Smooth muscle cell (in vitro differentiated cells): ENCODE results near the gene TM4SF4. TPM values are rescaled to one million over a fixed set of nuclear protein-coding genes. Genes with fewer than 3 reads are reported as not detected.
A peak's percentile ranks its signal among the peaks of the same experiment; 100 is the strongest.

ENCODE experiments used
- DNase-seq: peaks from one replicate; lab custom pipeline; 2025; ENCODE audit not compliant: unreplicated experiment; lab: John Stamatoyannopoulos, UW
- H2AFZ ChIP-seq: fragments of 200-600 bp; sonication (generic); 2 replicates; pipeline ENCODE4 v1.6.0; 2016; ENCODE audit warnings: antibody characterized with exemption, low read depth, mild to moderate bottlenecking
- H3F3A ChIP-seq: fragments of 200-600 bp; sonication (generic); 2 replicates; pipeline ENCODE4 v1.6.0; 2017; ENCODE audit warnings: antibody characterized with exemption, low read depth
- H3K27ac ChIP-seq: fragments of 200-600 bp; sonication (generic); 2 replicates; pipeline ENCODE4 v1.5.1; 2016; ENCODE audit warnings: low read depth, mild to moderate bottlenecking
- H3K27me3 ChIP-seq: fragments of 200-600 bp; sonication (generic); 2 replicates; pipeline ENCODE4 v1.6.1; 2016; ENCODE audit warnings: low read depth, mild to moderate bottlenecking
- H3K36me3 ChIP-seq: fragments of 200-600 bp; sonication (generic); 2 replicates; pipeline ENCODE4 v1.5.1; 2016; ENCODE audit warnings: low read depth
- H3K4me1 ChIP-seq: fragments of 200-600 bp; sonication (generic); 2 replicates; pipeline ENCODE4 v1.5.1; 2016; ENCODE audit warnings: low read depth
- H3K4me2 ChIP-seq: fragments of 200-600 bp; sonication (generic); 2 replicates; pipeline ENCODE4 v1.6.0; 2016; ENCODE audit warnings: mild to moderate bottlenecking
- H3K4me3 ChIP-seq: fragments of 200-600 bp; sonication (generic); 2 replicates; pipeline ENCODE4 v1.5.1; 2016; ENCODE audit warnings: mild to moderate bottlenecking
- H3K79me2 ChIP-seq: fragments of 200-600 bp; sonication (generic); 2 replicates; pipeline ENCODE4 v1.6.0; 2016; ENCODE audit warnings: low read depth, mild to moderate bottlenecking
- H3K9ac ChIP-seq: fragments of 200-600 bp; sonication (generic); 2 replicates; pipeline ENCODE4 v1.6.0; 2016; ENCODE audit warnings: low read depth
- H3K9me3 ChIP-seq: fragments of 200-600 bp; sonication (generic); replicated peaks from 2 replicates; pipeline ENCODE4 v1.5.1; 2016; ENCODE audit warnings: low read depth
- H4K20me1 ChIP-seq: fragments of 200-600 bp; sonication (generic); 2 replicates; pipeline ENCODE4 v1.6.0; 2016; ENCODE audit warnings: low read depth
- CTCF ChIP-seq: fragments of 200-600 bp; sonication (generic); IDR thresholded peaks from 2 replicates; pipeline ENCODE4 v1.5.1; 2017; ENCODE audit warnings: borderline replicate concordance, mild to moderate bottlenecking, antibody characterized with exemption; ENCODE audit not compliant: insufficient read depth, poor library complexity, severe bottlenecking
- WGBS: methylation state at CpG from one replicate; pipeline ENCODE4 v1.1.7; 2016; ENCODE audit warnings: low lambda C conversion rate; 5-methylcytosine and 5-hydroxymethylcytosine counted together
- polyA plus RNA-seq: library from polyadenylated mRNA; unstranded; fragments of >200 nt; fragmentation: Nextera tagmentation; extraction: Ambion mirVana; gene quantifications from 2 replicates; pipeline ENCODE4 v1.2.1, GENCODE V29; 2016
- total RNA-seq: library from RNA; depleted of rRNA; stranded (reverse); fragments of >200 nt; gene quantifications from 2 replicates; pipeline ENCODE4 v1.2.3, GENCODE V29; 2014

TM4SF4 gene
- total and polyA plus RNA-seq, 2 experiments from 2014 or later = 0.29 TPM; not detected in 1

DNA sequence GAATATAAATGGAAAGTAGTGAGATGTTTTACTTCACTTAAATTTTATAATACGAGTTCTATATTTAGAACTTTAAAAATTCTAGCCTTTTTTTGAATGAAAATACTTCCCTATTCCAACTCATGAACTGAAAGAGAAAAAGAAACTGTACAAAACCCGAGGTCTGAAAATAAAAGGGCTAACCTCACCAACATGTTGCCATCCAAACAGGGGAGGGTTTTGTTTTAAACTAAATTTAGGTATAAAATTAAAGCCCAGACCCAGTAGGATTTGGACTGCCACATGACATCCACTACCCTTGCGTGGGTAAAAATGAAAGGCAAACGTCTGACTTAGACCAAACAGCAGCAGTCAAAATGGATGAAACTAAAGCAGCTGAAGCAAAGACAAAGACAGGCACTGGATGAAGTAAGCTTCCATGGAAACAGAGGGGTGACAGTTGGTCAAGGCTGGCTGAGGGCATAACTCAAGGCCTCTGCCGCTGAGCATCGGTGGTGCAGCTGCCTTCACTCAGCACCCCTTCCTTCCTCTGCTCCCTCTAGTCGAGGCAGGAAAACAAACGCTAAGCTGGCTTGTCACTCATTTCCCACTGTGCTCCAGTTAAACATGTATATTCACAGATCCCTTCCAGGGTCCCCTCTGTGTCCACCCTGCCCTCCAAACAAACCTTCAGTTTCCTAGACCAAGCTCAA lies 58.1 kb downstream of the TM4SF4 start:
- Histone ChIP-seq H3K36me3 (no peaks in the 10 kb centered on the region), H3K4me2 (no peak overlapping the region), H3K9ac (no peak overlapping the region), H3K9me3 (no peaks in the 10 kb centered on the region), H3K27me3 (no peaks in the 10 kb centered on the region), H3K4me3 (no peak overlapping the region), H3K4me1 (peaks cover 25% of the 10 kb centered on the region), H4K20me1 (peaks cover 29% of the 10 kb centered on the region), H3K79me2 (peaks cover 86% of the 10 kb centered on the region), H3K27ac (no peak overlapping the region), H2AFZ (no peak overlapping the region), H3F3A (peaks cover 19% of the 10 kb centered on the region)
- WGBS = 70% methylated on average over 8 of the region's 8 CpGs
- TF ChIP-seq CTCF = no peak
- DNase-seq = no peak

- Histone ChIP-seq H3K4me3 (no peak overlapping the region), H4K20me1 (peaks cover 29% of the 10 kb centered on the region), H3K9ac (no peak overlapping the region), H3K4me1 (peaks cover 25% of the 10 kb centered on the region), H3K4me2 (no peak overlapping the region), H2AFZ (no peak overlapping the region), H3K79me2 (peaks cover 87% of the 10 kb centered on the region), H3F3A (peaks cover 18% of the 10 kb centered on the region), H3K27me3 (no peaks in the 10 kb centered on the region), H3K27ac (peak overlapping the region; percentile 77), H3K36me3 (no peaks in the 10 kb centered on the region), H3K9me3 (no peaks in the 10 kb centered on the region)
- no peak for TF ChIP-seq CTCF
- no peak for DNase-seq
- WGBS = 97% methylated on average over 4 of the region's 4 CpGs
Observed at GRCh38 chr3:149534082-149534481, 59.6 kb downstream of the TM4SF4 start.

GRCh38 chr3:149534671-149535332 lies 60.3 kb downstream of the TM4SF4 start:
- H3K27me3 ChIP-seq = no peaks in the 10 kb centered on the region
- H3K27ac ChIP-seq = peak overlapping the region; percentile 77
- TF ChIP-seq CTCF = no peak
- peak overlapping the region; percentile 23 for H3K4me2 ChIP-seq
- peaks cover 11% of the 10 kb centered on the region for H3F3A ChIP-seq
- 24% methylated on average over 3 of the region's 3 CpGs for WGBS
- peaks cover 87% of the 10 kb centered on the region for H3K79me2 ChIP-seq
- no peak for DNase-seq
- H3K9ac ChIP-seq = peak overlapping the region; percentile 6
- peaks cover 25% of the 10 kb centered on the region for H3K4me1 ChIP-seq
- H4K20me1 ChIP-seq = peaks cover 32% of the 10 kb centered on the region
- H2AFZ ChIP-seq = no peak overlapping the region
- no peak overlapping the region for H3K4me3 ChIP-seq
- H3K9me3 ChIP-seq = no peaks in the 10 kb centered on the region
- H3K36me3 ChIP-seq = no peaks in the 10 kb centered on the region
